ENCODE results near the gene CCND2. TPM values are rescaled to one million over a fixed set of nuclear protein-coding genes. Genes with fewer than 3 reads are reported as not detected.

CCND2 gene
- total and polyA plus RNA-seq, 2 of the 8 experiments (the other 6 are each of a cell fraction or from before 2014, with no cell fraction given) = 41.7 to 223 TPM

DNA sequence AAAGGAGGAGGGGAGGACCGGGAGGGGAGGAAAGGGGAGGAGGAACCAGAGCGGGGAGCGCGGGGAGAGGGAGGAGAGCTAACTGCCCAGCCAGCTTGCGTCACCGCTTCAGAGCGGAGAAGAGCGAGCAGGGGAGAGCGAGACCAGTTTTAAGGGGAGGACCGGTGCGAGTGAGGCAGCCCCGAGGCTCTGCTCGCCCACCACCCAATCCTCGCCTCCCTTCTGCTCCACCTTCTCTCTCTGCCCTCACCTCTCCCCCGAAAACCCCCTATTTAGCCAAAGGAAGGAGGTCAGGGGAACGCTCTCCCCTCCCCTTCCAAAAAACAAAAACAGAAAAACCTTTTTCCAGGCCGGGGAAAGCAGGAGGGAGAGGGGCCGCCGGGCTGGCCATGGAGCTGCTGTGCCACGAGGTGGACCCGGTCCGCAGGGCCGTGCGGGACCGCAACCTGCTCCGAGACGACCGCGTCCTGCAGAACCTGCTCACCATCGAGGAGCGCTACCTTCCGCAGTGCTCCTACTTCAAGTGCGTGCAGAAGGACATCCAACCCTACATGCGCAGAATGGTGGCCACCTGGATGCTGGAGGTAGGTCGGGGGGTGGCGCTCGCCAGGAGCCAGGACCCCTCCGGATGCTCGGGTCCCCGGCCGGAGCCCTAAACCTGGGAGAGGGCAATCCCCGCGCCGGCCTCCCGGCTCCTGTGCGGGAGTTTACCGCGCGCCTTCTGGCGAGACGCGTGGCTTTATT is at the start of gene CCND2 (continued):
- TF ChIP-seq CBX5 (IDR thresholded peaks at IDR 0.05; ENCODE audit: low read depth, low read length) (no peak), RFX5 (IDR thresholded peaks at IDR 0.05; ENCODE audit: borderline replicate concordance, low read depth, low read length) (peak; percentile 30; the same call in 1 of the 2 replicates), FOSL1 (IDR thresholded peaks at IDR 0.05; ENCODE audit: insufficient read depth, low read depth, low read length) (no peak), SIN3A (conservative IDR thresholded peaks at IDR 0.05 in 1 of 2, IDR thresholded peaks at IDR 0.05 in 1 of 2; ENCODE audit: low read depth in 1 of 2, low read length in 2 of 2) (peak; percentile 60 to 72; a peak in 1 of 4 replicates), NANOG (IDR thresholded peaks at IDR 0.05; ENCODE audit: insufficient read depth, low read depth, low read length, poor library complexity, severe bottlenecking) (no peak), BCL11A (IDR thresholded peaks at IDR 0.05; ENCODE audit: low read depth in 2 of 2, low read length in 2 of 2) (no peak), ASH2L (IDR thresholded peaks at IDR 0.05; ENCODE audit: low read length) (no peak), BACH1 (IDR thresholded peaks at IDR 0.05; ENCODE audit: low read length) (no peak), CREB1 (IDR thresholded peaks at IDR 0.05) (peak; percentile 70; the same call in 1 of the 2 replicates), BRCA1 (IDR thresholded peaks at IDR 0.05; ENCODE audit: low read depth, low read length) (no peak), RBBP5 (IDR thresholded peaks at IDR 0.05; ENCODE audit: borderline replicate concordance, low read depth, low read length) (peak; percentile 52; the same call in 1 of the 2 replicates), RXRA (IDR thresholded peaks at IDR 0.05; ENCODE audit: insufficient read depth, low read depth, low read length) (no peak), CBX8 (IDR thresholded peaks at IDR 0.05; ENCODE audit: borderline replicate concordance, low read depth, low read length) (no peak), TAF1 (IDR thresholded peaks at IDR 0.05; ENCODE audit: low read depth, low read length) (peak; percentile 96), RNF2 (IDR thresholded peaks at IDR 0.05; ENCODE audit: borderline replicate concordance, low read depth, low read length, missing control alignments, poor library complexity, severe bottlenecking) (no peak), KDM1A (IDR thresholded peaks at IDR 0.05; ENCODE audit: borderline replicate concordance, low read length) (no peak), SUZ12 (IDR thresholded peaks at IDR 0.05; ENCODE audit: low read length) (no peak), CHD2 (IDR thresholded peaks at IDR 0.05; ENCODE audit: low read length) (0 out of 2 replicates have a peak, but pooled peaks have one; percentile 34), SP4 (IDR thresholded peaks at IDR 0.05; ENCODE audit: low read length) (no peak), POU5F1 (IDR thresholded peaks at IDR 0.05; ENCODE audit: low read depth, low read length) (no peak)
- TF ChIP-seq, protein P1, sequence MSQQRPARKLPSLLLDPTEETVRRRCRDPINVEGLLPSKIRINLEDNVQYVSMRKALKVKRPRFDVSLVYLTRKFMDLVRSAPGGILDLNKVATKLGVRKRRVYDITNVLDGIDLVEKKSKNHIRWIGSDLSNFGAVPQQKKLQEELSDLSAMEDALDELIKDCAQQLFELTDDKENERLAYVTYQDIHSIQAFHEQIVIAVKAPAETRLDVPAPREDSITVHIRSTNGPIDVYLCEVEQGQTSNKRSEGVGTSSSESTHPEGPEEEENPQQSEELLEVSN (IDR thresholded peaks at IDR 0.05) = no peak
- TF ChIP-seq, protein P2, sequence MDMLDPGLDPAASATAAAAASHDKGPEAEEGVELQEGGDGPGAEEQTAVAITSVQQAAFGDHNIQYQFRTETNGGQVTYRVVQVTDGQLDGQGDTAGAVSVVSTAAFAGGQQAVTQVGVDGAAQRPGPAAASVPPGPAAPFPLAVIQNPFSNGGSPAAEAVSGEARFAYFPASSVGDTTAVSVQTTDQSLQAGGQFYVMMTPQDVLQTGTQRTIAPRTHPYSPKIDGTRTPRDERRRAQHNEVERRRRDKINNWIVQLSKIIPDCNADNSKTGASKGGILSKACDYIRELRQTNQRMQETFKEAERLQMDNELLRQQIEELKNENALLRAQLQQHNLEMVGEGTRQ (IDR thresholded peaks at IDR 0.05; ENCODE audit: low read length) = no peak
